HCT116 (cell line): ENCODE data around the gene ACTN2. TPM values are rescaled to one million over a fixed set of nuclear protein-coding genes. Genes with fewer than 3 reads are reported as not detected.

Experiments
- total RNA-seq: library from RNA; stranded (reverse); gene quantifications from one replicate; pipeline ENCODE4 v1.2.1, GENCODE V29; 2021; ENCODE audit not compliant: unreplicated experiment

The ACTN2 gene
- total RNA-seq, 1 experiment from 2014 or later = 0.20 TPM

Other genes starting within 250 kb of the ACTN2 start
- gene LGALS8, start 162.5 kb upstream of the ACTN2 start, total RNA-seq = 30.7 TPM
- gene HEATR1, start 82.0 kb upstream of the ACTN2 start, total RNA-seq = 68.3 TPM
- gene MTR, start 108.8 kb downstream of the ACTN2 start, total RNA-seq = 24.6 TPM